HG03039 (cell line): ENCODE measurements around the gene MYO1D.

Experiments
- ATAC-seq: cut with Tn5 transposase; IDR thresholded peaks from one replicate; pipeline ENCODE4 v1.9.1; 2021; ENCODE audit warnings: mild to moderate bottlenecking, moderate library complexity; ENCODE audit not compliant: unreplicated experiment

The MYO1D gene

DNA sequence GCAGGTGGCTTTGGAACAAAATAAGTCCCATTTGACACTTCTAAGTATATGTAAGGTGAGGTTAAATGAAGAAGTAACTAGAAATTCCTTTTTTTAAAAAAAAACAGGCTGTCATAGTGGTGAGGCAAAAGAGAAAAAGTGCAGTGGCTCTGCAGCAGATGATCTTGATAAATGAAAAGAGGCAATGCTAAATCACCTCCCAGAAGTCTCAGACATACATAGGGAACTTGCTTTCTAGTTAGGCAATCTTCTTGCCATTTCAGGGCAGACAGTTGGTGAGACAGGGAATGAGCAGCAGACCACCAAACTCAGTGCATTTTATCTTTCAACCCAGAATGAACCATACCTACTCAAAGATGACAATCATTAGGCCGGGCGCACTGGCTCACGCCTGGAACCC, 90.8 kb downstream of the MYO1D start:
- no peak for ATAC-seq

GRCh38 chr17:32784113-32784512, 92.8 kb downstream of the MYO1D start:
- no peak for ATAC-seq

GRCh38 chr17:32783602-32784001, 93.3 kb downstream of the MYO1D start:
- ATAC-seq = no peak

GRCh38 chr17:32780721-32781120, 96.2 kb downstream of the MYO1D start:
- ATAC-seq = no peak

- ATAC-seq = no peak
Measured at GRCh38 chr17:32777922-32778321, 99.0 kb downstream of the MYO1D start.

GRCh38 chr17:32777436-32777835, 99.5 kb downstream of the MYO1D start:
- no peak for ATAC-seq

DNA sequence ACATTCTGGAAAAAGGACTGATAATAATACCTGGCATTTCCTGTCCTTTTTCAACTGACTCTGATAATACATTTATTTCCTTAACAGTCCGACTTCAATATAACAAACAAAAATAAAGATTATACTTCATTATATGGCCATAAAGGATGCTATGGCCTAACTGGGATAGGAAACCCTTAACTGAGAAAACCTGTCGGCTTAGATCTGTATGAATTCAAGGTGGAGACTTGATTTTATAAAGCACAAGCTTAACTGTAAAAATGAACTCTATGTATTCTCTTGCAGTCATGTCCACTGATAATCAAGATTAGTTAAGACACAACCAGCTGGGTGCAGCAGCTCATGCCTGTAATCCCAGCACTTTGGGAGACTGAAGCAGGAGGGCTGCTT, 102.2 kb downstream of the MYO1D start:
- no peak for ATAC-seq

GRCh38 chr17:32773856-32774694, 102.8 kb downstream of the MYO1D start:
- ATAC-seq = no peak

GRCh38 chr17:32772453-32773025, 104.4 kb downstream of the MYO1D start:
- ATAC-seq = no peak

DNA sequence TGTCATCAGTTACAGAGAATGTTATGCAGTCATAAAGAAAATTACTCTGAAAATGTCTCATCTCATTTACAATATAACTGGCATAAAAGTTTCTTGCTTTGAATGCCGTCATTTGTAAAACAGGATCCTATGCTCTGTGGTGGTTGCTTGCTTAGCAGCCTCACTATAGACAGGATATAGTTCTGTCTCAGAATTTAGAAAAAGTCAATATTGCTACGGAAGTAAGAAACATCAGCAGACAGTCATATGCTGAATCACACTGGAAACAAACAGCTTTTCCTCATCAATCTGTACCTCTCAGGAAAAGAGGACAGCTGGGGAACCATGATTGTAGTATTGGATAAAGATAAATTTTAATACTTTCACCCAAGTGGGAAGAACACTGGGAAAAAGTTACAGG, 105.5 kb downstream of the MYO1D start:
- ATAC-seq = no peak

DNA sequence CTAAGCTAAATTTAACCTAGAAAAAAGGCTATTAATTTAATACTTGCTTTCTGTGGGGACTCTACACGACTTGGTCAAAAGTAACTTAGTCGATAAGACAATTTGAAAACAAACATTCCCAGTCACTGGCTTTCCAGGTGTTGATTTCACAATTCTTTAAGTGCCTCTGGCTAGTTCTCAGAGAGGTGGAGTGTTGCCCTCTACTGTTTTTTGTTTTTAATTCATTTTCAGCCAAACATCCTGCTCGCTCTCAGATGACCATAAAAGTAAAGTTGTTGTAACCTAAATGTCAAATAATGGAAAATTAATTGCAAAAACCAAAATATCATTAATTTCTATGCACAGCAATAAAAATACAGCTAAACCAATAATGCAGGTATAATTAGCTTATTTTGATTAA, 107.1 kb downstream of the MYO1D start:
- no peak for ATAC-seq

- no peak for ATAC-seq
Measured at GRCh38 chr17:32763855-32764439, 113.0 kb downstream of the MYO1D start.

GRCh38 chr17:32759476-32759875, 117.4 kb downstream of the MYO1D start:
- ATAC-seq = no peak

- no peak for ATAC-seq
Measured at GRCh38 chr17:32757963-32758362, 119.0 kb downstream of the MYO1D start.

GRCh38 chr17:32756696-32757095, 120.2 kb downstream of the MYO1D start:
- ATAC-seq = no peak

DNA sequence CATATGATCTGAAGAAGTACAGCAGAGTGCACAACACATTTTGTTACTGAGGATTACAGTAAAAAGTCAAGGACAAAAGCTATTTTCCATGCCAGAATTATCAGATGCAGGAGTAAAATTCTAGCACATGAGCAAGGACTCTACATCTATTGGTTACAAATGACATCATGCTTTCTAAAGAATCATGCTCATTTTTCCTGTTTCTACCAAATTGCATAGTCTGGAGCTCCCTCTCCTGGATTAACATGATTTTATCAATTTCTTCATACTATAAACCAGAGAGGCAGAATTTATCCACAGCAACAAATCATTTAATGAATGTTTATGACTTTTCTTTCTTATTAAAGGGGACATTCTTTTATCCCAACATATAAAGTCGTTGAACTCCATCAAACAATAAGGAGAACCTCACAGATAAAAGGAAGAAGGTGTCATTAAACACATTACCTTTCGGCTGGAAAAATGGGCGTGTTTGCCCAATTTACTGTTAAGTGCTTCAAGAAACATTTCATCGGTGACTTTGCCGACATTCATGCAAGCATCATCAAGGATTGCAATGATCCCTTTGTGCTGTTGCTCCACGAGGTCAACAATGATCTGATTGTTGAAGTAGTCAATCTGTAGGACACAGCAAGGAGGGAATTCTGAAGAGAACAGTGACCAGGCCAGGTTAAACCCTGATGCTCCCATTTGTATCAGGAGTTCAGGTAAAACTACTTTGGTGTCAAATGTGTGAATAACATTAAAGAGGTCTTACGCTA, 121.7 kb downstream of the MYO1D start:
- ATAC-seq = no peak

- ATAC-seq = no peak
Measured at GRCh38 chr17:32752934-32753333, 124.0 kb downstream of the MYO1D start.

GRCh38 chr17:32747856-32748255, 129.1 kb downstream of the MYO1D start:
- no peak for ATAC-seq

DNA sequence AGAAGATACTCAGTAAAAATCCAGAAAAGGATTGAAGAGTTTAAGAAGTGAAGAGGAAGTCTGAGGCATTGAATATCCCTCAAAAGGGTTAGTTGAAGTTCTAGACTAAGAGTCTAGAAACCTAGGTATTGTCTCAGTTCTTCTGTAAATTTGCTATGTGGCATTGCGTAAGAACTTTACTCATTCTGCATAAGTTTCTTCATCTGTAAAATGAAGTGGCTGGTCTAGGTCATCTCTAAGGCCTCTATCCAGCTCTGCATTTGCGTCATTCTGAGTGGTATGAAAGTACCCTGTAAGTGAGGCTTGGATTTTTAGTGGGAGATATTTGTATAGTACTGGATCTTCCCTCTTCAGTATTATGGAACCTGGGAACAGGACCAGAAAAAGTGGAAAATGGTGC, 130.2 kb downstream of the MYO1D start:
- ATAC-seq = no peak

- no peak for ATAC-seq
Measured at GRCh38 chr17:32746280-32746679, 130.6 kb downstream of the MYO1D start.

- ATAC-seq = no peak
Measured at GRCh38 chr17:32742681-32743538, 134.0 kb downstream of the MYO1D start.
